GM10266 (cell line): ENCODE data around the gene YY1AP1.
"Not testable (repeated sequence)": the region's sequence is repeated elsewhere in the genome, so short reads cannot be mapped to it uniquely, and the experiment has no call there.

Experiments
- DNase-seq: peaks from one replicate; pipeline ENCODE4 v3.0.0; 2012; ENCODE audit errors: extremely low spot score
- TF ChIP-seq, protein P1 (sequence below): IDR thresholded peaks from 2 replicates; pipeline ENCODE4 v1.5.1; 2012; ENCODE audit warnings: mild to moderate bottlenecking, low read depth; ENCODE audit not compliant: control insufficient read depth, insufficient read depth; ENCODE audit errors: missing control alignments

Gene YY1AP1

DNA sequence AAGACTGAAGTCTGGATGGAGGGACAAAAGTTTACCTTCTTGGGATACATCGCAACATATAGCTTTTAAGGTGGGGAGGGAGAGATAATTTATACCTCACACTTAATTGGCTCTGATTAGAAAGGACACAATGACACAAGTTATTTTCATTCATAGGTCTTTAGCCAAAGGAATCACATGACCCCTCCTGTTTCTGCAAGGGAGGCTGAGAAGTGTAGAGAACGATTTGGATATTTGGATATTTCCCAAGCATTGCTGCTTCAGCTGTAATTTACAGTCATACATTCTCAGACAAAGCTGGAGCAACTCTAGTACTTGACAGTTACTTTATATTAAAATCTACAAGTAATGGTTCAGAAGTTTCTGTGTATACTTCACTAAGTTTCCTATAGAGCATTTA lies 24.5 kb upstream of the YY1AP1 start:
- TF ChIP-seq, protein P1, sequence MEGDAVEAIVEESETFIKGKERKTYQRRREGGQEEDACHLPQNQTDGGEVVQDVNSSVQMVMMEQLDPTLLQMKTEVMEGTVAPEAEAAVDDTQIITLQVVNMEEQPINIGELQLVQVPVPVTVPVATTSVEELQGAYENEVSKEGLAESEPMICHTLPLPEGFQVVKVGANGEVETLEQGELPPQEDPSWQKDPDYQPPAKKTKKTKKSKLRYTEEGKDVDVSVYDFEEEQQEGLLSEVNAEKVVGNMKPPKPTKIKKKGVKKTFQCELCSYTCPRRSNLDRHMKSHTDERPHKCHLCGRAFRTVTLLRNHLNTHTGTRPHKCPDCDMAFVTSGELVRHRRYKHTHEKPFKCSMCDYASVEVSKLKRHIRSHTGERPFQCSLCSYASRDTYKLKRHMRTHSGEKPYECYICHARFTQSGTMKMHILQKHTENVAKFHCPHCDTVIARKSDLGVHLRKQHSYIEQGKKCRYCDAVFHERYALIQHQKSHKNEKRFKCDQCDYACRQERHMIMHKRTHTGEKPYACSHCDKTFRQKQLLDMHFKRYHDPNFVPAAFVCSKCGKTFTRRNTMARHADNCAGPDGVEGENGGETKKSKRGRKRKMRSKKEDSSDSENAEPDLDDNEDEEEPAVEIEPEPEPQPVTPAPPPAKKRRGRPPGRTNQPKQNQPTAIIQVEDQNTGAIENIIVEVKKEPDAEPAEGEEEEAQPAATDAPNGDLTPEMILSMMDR, result no peak
- DNase-seq, result no peak

DNA sequence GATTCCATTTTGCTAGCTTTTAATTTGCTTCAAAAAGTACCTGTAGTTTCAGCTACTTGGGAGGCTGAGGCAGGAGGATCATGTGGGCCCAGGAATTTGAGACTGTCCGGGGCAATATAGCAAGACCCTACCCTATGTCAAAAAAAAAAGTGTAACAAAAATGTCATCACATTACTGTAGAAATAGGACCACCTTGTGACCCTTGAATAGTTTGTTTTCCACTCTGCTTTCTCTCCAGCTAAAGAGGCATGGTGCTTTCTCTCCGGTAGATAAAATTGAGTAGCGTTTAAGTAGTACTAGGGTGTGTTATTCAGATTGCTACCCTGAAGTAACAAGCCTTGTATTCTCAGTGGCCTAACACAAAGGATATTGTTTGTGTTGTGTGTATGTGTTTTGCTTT lies 24.1 kb upstream of the YY1AP1 start:
- DNase-seq, result not testable (repeated sequence)

DNA sequence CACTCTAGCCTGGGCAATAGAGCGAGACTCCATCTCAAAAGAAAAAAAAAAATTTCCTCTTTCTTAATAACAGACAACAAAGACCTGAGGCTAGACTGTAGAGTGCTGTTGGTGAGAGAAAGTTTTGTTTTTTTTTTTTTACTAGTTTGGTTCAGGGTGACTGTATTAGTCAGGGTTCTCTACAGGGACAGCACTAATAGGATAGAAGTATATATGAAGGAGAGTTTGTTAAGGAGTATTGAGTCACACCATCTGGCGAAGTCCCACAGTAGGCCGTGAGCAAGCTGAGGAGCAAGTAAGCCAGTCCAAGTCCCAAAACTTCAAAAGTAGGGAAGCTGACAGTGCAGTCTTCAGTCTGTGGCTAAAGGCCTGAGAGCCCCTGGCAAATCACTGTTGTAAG lies 22.9 kb upstream of the YY1AP1 start:
- not testable (repeated sequence) for DNase-seq

- TF ChIP-seq, protein P1, result no peak
These were observed 20.8 kb upstream of the YY1AP1 start for GRCh38 chr1:155709391-155709790.

GRCh38 chr1:155706139-155706538 lies 17.6 kb upstream of the YY1AP1 start:
- TF ChIP-seq, protein P1, result no peak
- DNase-seq, result no peak

More at GRCh38 chr1:155709391-155709790, 20.8 kb upstream of the YY1AP1 start:
- no peak for DNase-seq

- not testable (repeated sequence) for DNase-seq
These were observed 15.8 kb upstream of the YY1AP1 start for GRCh38 chr1:155704414-155704813.

DNA sequence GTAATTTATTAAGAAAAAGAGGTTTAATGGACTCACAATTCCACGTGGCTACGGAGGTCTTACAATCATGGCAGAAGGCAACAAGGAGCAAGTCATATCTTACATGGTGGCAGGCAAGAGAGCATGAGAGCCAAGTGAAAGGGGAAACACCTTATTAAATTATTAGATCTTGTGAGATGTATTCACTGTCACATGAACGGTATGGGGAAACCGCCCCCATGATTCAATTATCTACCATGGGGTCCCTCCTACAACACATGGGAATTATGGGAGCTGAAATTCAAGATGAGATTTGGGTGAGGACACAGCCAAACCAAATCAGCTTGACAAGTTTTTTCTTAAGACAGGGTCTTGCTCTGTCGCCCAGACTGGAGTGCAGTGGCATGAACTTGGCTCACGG lies 14.6 kb upstream of the YY1AP1 start:
- no peak for DNase-seq
- TF ChIP-seq, protein P1, result no peak

DNA sequence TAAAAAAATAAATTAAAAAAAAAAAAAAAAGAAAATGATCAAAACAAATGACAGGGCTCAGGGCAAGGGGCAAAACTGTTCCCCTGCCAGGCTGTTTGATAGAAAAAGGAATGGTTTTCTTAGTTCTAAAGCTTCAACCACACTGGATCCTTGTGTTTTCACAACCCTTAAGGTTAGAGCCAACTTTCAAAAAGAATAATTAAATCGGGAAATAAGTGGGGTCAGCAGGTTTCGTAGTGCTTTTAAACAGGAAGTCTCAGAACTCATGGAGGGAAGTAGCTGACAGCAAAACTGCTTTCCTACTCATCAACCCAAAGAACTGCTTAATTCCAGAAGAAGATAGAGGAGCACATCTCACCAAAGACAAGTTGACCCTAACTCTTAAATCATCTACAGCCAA lies 13.1 kb upstream of the YY1AP1 start:
- not testable (repeated sequence) for DNase-seq

- not testable (repeated sequence) for DNase-seq
These were observed 10.5 kb upstream of the YY1AP1 start for GRCh38 chr1:155699062-155699461.

GRCh38 chr1:155698382-155699038 lies 9.9 kb upstream of the YY1AP1 start:
- TF ChIP-seq, protein P1, result no peak
- no peak for DNase-seq

- DNase-seq, result not testable (repeated sequence)
These were observed 9.0 kb upstream of the YY1AP1 start for GRCh38 chr1:155697616-155698015.
